Adrenal gland (tissue), 12 donors: ENCODE results near the gene LMAN2. TPM values are rescaled to one million over a fixed set of nuclear protein-coding genes. Genes with fewer than 3 reads are reported as not detected.

ENCODE experiments used
- DNase-seq, 7 donors: peaks; one replicate each; pipeline ENCODE4 v3.0.0-alpha.2; 2019 to 2020
- H3K27ac ChIP-seq, 5 donors: fragments of 200-600 bp; sonication (generic) in 4 of 5; 1 replicate in 3 of 5; 2 replicates in 2 of 5; pipeline versions ENCODE4 v1.5.1 to v1.8.0; 2016 to 2020; ENCODE audit warnings: mild to moderate bottlenecking in 1 of 5
- H3K27me3 ChIP-seq: fragments of 200-600 bp; 2 replicates; pipeline ENCODE4 v1.8.0; 2021
- H3K36me3 ChIP-seq, 2 donors: fragments of 200-600 bp; replicated peaks in 1 of 2; 1 replicate in 1 of 2; 2 replicates in 1 of 2; pipeline versions ENCODE4 v1.5.1 to v1.8.0; 2018 to 2022
- H3K4me1 ChIP-seq, 2 donors: fragments of 200-600 bp; replicated peaks in 1 of 2; 1 replicate in 1 of 2; 2 replicates in 1 of 2; pipeline versions ENCODE4 v1.5.1 to v1.8.0; 2018 to 2021
- H3K4me3 ChIP-seq, 4 donors: fragments of 200-600 bp; sonication (generic) in 3 of 4; one replicate each; pipeline ENCODE4 v1.5.1; 2016 to 2018
- H3K9me3 ChIP-seq, 3 donors: fragments of 200-600 bp; sonication (generic) in 1 of 3; replicated peaks in 1 of 3; 1 replicate in 2 of 3; 2 replicates in 1 of 3; pipeline versions ENCODE4 v1.5.1 to v1.8.0; 2016 to 2021
- CTCF ChIP-seq, 6 experiments: fragments of 450-650 bp in 4 of 6; fragments of 200-600 bp in 2 of 6; sonication (generic) in 1 of 6; IDR thresholded peaks; 1 replicate in 5 of 6; 2 replicates in 1 of 6; pipeline versions ENCODE4 v1.5.1 to v1.8.0; 2016 to 2021; ENCODE audit warnings: antibody characterized with exemption in 6 of 6, mild to moderate bottlenecking in 2 of 6, moderate library complexity in 1 of 6
- POLR2A ChIP-seq, 2 donors: fragments of 450-650 bp; IDR thresholded peaks; one replicate each; pipeline ENCODE4 v1.6.1; 2017; ENCODE audit warnings: antibody characterized with exemption in 2 of 2, mild to moderate bottlenecking in 2 of 2, moderate library complexity in 1 of 2
- WGBS, 4 donors: extraction: QIAGEN DNeasy Blood & Tissue Kit in 2 of 4; methylation state at CpG; one replicate each; pipeline versions ENCODE4 v1.1.5 to v1.1.7; 2013 to 2017; 5-methylcytosine and 5-hydroxymethylcytosine counted together
- intact Hi-C, 2 donors: fragments of 100-400 bp; cut with DNase I; formaldehyde crosslinking; loops; one replicate each; pipeline versions ENCODE4 v1.14.1 to v1.15.0; 2022 to 2023
- polyA plus RNA-seq, 3 donors: library from polyadenylated mRNA; stranded (reverse); fragments of 200-250 nt in 2 of 3; fragments of 350-450 nt in 1 of 3; fragmentation: Illumina TruSeq in 1 of 3; extraction: RNeasy Lipid Tissue Mini Kit (QIAGEN cat#74804) in 1 of 3; gene quantifications; one replicate each; pipeline ENCODE4 v1.2.3, GENCODE V29; 2013 to 2014
- total RNA-seq, 9 donors: library from RNA; depleted of rRNA in 4 of 9; stranded (reverse); fragments of >200 nt in 4 of 9; fragments of 120-200 nt in 1 of 9; fragmentation: NEBNext Ultra II Directional in 1 of 9; extraction: Animal tissue kit (Norgen Biotek cat#: 25700) in 1 of 9; gene quantifications; one replicate each; pipeline versions ENCODE4 v1.1.0 to v1.2.4, GENCODE V29; 2013 to 2023
- donor health status: healthy with polysubstance abuse.
- donor health status: Bipolar disorder and iron deficiency.
- donor health status: DM: yes; HTN: yes; CAD: no.
- donor health status: DM: no; HTN: no; CAD: no.
- donor health status: DM: no; HTN: no; CAD: no.
- donor health status: DM: yes; HTN: yes; CAD: no.

LMAN2 gene
- total and polyA plus RNA-seq, 12 donors: 85.7 to 398 (median 150) TPM

- WGBS, 4 donors: 0 to 3% (median 1%) methylated on average over 4 to 23 of the region's 23 CpGs
- no peaks in the 10 kb centered on the region for H3K9me3 ChIP-seq
- DNase-seq: peak in 6 of 7 donors; percentile 49 to 67 (median 58)
- H3K4me3 ChIP-seq: peak overlapping the region in 2 of 4 donors; percentile 16 to 60
- peaks cover 12 to 19% of the 10 kb centered on the region in 2 donors for H3K4me1 ChIP-seq
- peak in 1 of 6 experiments; percentile 14 for TF ChIP-seq CTCF (IDR thresholded peaks at IDR 0.05)
- TF ChIP-seq POLR2A (IDR thresholded peaks at IDR 0.05): no peak
- intact Hi-C loops: loop anchor here in 1 of 2 donors (10.0 kb wide), 2 partner anchors 73 to 143 kb away; partner anchors contain the start of gene SLC34A1
- H3K27ac ChIP-seq: peak overlapping the region in 1 of 5 donors; percentile 13
- H3K36me3 ChIP-seq: peaks cover 0 to 10% of the 10 kb centered on the region in 2 donors
- no peaks in the 10 kb centered on the region for H3K27me3 ChIP-seq
Measured at GRCh38 chr5:177311392-177311722, 40.1 kb downstream of the LMAN2 start.

GRCh38 chr5:177310757-177311391 is 40.6 kb downstream of the LMAN2 start:
- H3K36me3 ChIP-seq: peaks cover 0 to 15% of the 10 kb centered on the region in 2 donors
- H3K27ac ChIP-seq: peak overlapping the region in 1 of 5 donors; percentile 13
- H3K4me1 ChIP-seq: peaks cover 12 to 19% of the 10 kb centered on the region in 2 donors
- H3K27me3 ChIP-seq: no peaks in the 10 kb centered on the region
- intact Hi-C loops: loop anchor here in 1 of 2 donors (10.0 kb wide), 2 partner anchors 74 to 144 kb away; partner anchors contain the start of gene SLC34A1
- no peak for DNase-seq
- peak overlapping the region in 2 of 4 donors; percentile 16 to 60 for H3K4me3 ChIP-seq
- no peaks in the 10 kb centered on the region for H3K9me3 ChIP-seq
- TF ChIP-seq CTCF (IDR thresholded peaks at IDR 0.05): no peak
- WGBS, 4 donors: 19 to 36% (median 27%) methylated on average over 14 to 20 of the region's 20 CpGs

- Histone ChIP-seq H3K27me3 (no peaks in the 10 kb centered on the region), H3K4me1 (peaks cover 12 to 20% of the 10 kb centered on the region in 2 donors), H3K36me3 (peaks cover 0 to 21% of the 10 kb centered on the region in 2 donors), H3K27ac (no peak overlapping the region), H3K4me3 (no peak overlapping the region), H3K9me3 (no peaks in the 10 kb centered on the region)
- intact Hi-C loops: loop anchor here in 1 of 2 donors (10.0 kb wide), 2 partner anchors 74 to 144 kb away; partner anchors contain the start of gene SLC34A1
- TF ChIP-seq POLR2A (IDR thresholded peaks at IDR 0.05) (no peak), CTCF (IDR thresholded peaks at IDR 0.05) (no peak)
- no peak for DNase-seq
- 80 to 94% (median 87%) methylated on average over 1 to 13 of the region's 13 CpGs for WGBS, 4 donors
Measured at GRCh38 chr5:177310332-177310731, 41.1 kb downstream of the LMAN2 start.

GRCh38 chr5:177309351-177310191 is 41.9 kb downstream of the LMAN2 start:
- Histone ChIP-seq H3K9me3 (no peaks in the 10 kb centered on the region), H3K27ac (no peak overlapping the region), H3K4me3 (no peak overlapping the region), H3K36me3 (peaks cover 0 to 23% of the 10 kb centered on the region in 2 donors), H3K4me1 (peaks cover 18 to 28% of the 10 kb centered on the region in 2 donors), H3K27me3 (no peaks in the 10 kb centered on the region)
- WGBS, 4 donors: 74 to 85% (median 81%) methylated on average over 9 to 10 of the region's 10 CpGs; no CpG with 5 or more reads in 1 of the 4 donors
- TF ChIP-seq CTCF (IDR thresholded peaks at IDR 0.05): peak; percentile 34 to 69 (median 54)
- no peak for TF ChIP-seq POLR2A (IDR thresholded peaks at IDR 0.05)
- peak in 5 of 7 donors; percentile 41 to 78 (median 50) for DNase-seq
- intact Hi-C loops: loop anchor here (10.0 kb wide), 3 partner anchors 75 to 175 kb away; partner anchors contain the start of genes NSD1 (in 1 of the 2) and SLC34A1 (in 1 of the 2)
